Progenitor cell of endocrine pancreas (in vitro differentiated cells): ENCODE measurements around the gene BRIX1. TPM values are rescaled to one million over a fixed set of nuclear protein-coding genes. Genes with fewer than 3 reads are reported as not detected.
A peak's percentile ranks its signal among the peaks of the same experiment; 100 is the strongest.

Experiments
- DNase-seq: peaks from one replicate; pipeline ENCODE4 v3.0.0; 2021; ENCODE audit warnings: low spot score; ENCODE audit not compliant: unreplicated experiment
- H3K27ac Mint-ChIP-seq: 2 replicates; pipeline ENCODE4 v1.8.0; 2021; ENCODE audit warnings: mild to moderate bottlenecking, moderate library complexity, mixed read lengths
- H3K27me3 Mint-ChIP-seq: 2 replicates; pipeline ENCODE4 v1.8.0; 2021; ENCODE audit warnings: mixed read lengths
- H3K36me3 Mint-ChIP-seq: 2 replicates; pipeline ENCODE4 v1.8.0; 2022; ENCODE audit warnings: mixed read lengths; ENCODE audit not compliant: insufficient read depth
- H3K4me1 Mint-ChIP-seq: 2 replicates; pipeline ENCODE4 v1.8.0; 2021; ENCODE audit warnings: low read depth, mixed read lengths
- H3K4me3 Mint-ChIP-seq: 2 replicates; pipeline ENCODE4 v1.8.0; 2021; ENCODE audit warnings: low read depth, mild to moderate bottlenecking, moderate library complexity, mixed read lengths
- H3K9me3 Mint-ChIP-seq: 2 replicates; pipeline ENCODE4 v1.8.0; 2021; ENCODE audit warnings: low read depth, mixed read lengths
- long read RNA-seq: library from polyadenylated mRNA; unstranded; transcript quantifications from one replicate; pipeline ENCODE4 v2.0.0, GENCODE V29; 2020
- total RNA-seq: library from RNA; stranded (reverse); gene quantifications from 2 replicates; pipeline ENCODE4 v1.2.1, GENCODE V29; 2021
- TF ChIP-seq, protein P1 (sequence below): fragments of 200-600 bp; sonication (generic); IDR thresholded peaks from one replicate; pipeline ENCODE4 v1.5.0; 2021; ENCODE audit warnings: antibody characterized with exemption, mild to moderate bottlenecking; ENCODE audit not compliant: unreplicated experiment

Gene BRIX1, protein sequence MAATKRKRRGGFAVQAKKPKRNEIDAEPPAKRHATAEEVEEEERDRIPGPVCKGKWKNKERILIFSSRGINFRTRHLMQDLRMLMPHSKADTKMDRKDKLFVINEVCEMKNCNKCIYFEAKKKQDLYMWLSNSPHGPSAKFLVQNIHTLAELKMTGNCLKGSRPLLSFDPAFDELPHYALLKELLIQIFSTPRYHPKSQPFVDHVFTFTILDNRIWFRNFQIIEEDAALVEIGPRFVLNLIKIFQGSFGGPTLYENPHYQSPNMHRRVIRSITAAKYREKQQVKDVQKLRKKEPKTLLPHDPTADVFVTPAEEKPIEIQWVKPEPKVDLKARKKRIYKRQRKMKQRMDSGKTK
- total RNA-seq, result 30.6 and 31.4 TPM in 2 replicates
- long read RNA-seq, transcript BRIX1-201 (10 exons, 1,926 nt), result major isoform, 65 of 73 reads
- long read RNA-seq, partial matches to known transcripts, result 0 of 73 reads
- long read RNA-seq, other reads (novel, unspliced or antisense), result 7 of 73 reads

DNA sequence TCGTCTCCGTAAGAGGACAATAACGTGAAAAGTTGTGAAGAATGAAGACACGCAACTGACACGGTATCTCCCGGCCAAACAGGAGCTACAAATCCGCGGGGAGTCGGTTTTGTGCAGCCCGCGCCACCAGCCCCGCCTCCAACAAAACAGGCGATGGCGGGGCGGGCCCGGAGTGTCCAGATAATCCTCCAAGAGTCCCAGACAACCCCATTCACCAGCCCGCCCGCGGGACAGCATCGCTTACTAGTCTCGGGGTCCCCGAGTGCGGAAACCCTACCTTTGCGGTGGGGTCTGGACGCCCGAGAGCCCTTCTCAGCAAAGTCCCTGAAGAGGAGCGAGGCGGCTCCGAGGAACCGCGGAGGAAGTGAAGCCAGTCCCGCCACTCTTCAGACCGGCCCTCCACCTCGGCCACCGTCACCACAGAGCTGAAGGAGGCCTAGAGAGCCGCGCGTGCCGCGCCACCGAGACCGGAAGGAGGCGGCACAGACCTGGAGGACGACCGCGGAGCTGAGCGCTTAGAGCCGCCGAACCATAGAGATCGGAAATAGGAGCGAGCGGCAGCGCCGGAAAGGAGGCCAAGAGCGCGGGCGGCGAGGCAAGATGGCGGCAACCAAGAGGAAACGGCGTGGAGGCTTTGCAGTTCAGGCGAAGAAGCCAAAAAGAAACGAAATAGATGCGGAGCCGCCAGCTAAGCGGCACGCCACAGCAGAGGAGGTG, at the start of gene BRIX1, which contains the start of gene RAD1:
BRIX1 (plus strand) TSS at position 573 of the 717 bp plus-strand sequence; CDS start at position 601, 28 bp downstream.
RAD1 (minus strand) TSS at position 366 of the 717 bp plus-strand sequence. CDS start 612 bp downstream, outside the sequence.
- peak; percentile 86 for DNase-seq
- Mint-ChIP-seq H3K27ac (no peak within 1 kb of the TSS), H3K27me3 (no peaks in the 10 kb centered on the region), H3K36me3 (peaks cover 9% of the 10 kb centered on the region), H3K4me3 (peak within 1 kb of the TSS; percentile 62), H3K9me3 (no peaks in the 10 kb centered on the region), H3K4me1 (peaks cover 25% of the 10 kb centered on the region)
- TF ChIP-seq, protein P1, sequence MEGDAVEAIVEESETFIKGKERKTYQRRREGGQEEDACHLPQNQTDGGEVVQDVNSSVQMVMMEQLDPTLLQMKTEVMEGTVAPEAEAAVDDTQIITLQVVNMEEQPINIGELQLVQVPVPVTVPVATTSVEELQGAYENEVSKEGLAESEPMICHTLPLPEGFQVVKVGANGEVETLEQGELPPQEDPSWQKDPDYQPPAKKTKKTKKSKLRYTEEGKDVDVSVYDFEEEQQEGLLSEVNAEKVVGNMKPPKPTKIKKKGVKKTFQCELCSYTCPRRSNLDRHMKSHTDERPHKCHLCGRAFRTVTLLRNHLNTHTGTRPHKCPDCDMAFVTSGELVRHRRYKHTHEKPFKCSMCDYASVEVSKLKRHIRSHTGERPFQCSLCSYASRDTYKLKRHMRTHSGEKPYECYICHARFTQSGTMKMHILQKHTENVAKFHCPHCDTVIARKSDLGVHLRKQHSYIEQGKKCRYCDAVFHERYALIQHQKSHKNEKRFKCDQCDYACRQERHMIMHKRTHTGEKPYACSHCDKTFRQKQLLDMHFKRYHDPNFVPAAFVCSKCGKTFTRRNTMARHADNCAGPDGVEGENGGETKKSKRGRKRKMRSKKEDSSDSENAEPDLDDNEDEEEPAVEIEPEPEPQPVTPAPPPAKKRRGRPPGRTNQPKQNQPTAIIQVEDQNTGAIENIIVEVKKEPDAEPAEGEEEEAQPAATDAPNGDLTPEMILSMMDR, result peak; percentile 27

DNA sequence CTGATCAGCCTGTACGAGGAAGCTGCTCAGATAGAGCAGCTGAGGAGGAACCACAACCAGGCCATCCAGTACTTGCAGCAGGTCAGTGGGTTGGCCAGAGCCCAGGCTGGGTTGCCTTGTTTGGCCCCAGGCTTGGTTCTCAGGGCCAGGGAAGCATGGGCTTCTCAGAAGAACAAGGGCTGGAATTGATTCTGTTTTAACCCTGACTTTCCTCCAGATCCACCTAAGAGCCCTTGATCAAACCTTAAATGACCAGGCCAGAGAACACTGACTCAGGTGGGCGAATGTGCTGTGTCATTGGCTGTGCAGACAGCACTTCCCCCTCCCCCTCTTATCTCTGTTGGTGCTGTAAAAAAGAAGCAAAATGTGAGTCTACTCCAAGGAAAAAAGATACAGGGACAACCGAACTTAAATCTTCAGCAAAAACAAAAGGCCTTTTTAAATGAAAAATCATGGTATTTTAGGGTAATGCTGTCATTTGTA, 48.5 kb upstream of the BRIX1 start:
- TF ChIP-seq, protein P1, result no peak
- peaks cover 7% of the 10 kb centered on the region for H3K9me3 Mint-ChIP-seq
- peaks cover 7% of the 10 kb centered on the region for H3K36me3 Mint-ChIP-seq
- H3K27me3 Mint-ChIP-seq, result no peaks in the 10 kb centered on the region
- no peak for DNase-seq
- peaks cover 32% of the 10 kb centered on the region for H3K4me1 Mint-ChIP-seq
- H3K27ac Mint-ChIP-seq, result peak overlapping the region; percentile 39
- H3K4me3 Mint-ChIP-seq, result no peak overlapping the region

DNA sequence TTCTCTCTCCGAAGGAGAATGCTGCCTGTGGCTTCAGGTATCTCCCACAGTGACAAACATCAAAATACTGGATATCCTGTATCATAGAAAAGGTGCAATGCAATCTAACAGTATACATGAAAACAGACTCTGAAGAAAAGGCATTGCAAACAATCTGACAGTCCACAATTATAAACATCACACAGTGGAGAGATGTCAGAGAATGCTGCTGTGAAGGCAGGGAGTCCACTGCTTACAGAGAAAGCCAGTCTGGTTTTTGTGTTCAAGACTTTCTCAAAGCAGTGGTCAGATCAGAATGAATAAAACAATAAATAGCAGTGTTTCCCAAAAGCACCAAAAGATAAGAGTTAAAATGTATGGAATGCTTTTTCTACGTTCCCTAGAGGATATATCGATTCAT, 47.9 kb upstream of the BRIX1 start:
- no peak overlapping the region for H3K4me3 Mint-ChIP-seq
- DNase-seq, result no peak
- peaks cover 7% of the 10 kb centered on the region for H3K9me3 Mint-ChIP-seq
- peaks cover 32% of the 10 kb centered on the region for H3K4me1 Mint-ChIP-seq
- H3K27ac Mint-ChIP-seq, result no peak overlapping the region
- TF ChIP-seq, protein P1, result no peak
- H3K36me3 Mint-ChIP-seq, result peaks cover 7% of the 10 kb centered on the region
- no peaks in the 10 kb centered on the region for H3K27me3 Mint-ChIP-seq

DNA sequence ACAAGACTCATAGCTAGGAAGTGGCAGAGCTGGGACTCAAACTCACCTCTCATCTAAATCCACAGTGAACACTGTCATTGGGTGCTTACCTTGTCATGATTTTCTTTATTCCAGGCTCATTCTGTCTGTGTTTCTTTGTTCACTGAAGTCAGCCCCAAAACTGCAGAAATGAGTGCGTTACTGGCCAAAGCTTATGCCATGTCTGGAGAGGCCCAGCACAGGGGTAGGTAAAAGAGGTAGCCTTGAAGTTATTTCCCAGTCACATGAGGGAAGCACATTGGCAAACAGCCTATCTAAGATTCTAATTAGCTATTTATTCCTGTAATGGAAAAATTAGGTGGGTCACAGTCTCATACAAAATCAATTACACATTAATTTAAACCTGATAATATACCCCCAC, 46.7 kb upstream of the BRIX1 start:
- Mint-ChIP-seq H3K9me3 (peaks cover 7% of the 10 kb centered on the region), H3K27me3 (no peaks in the 10 kb centered on the region), H3K36me3 (peaks cover 7% of the 10 kb centered on the region), H3K4me1 (peaks cover 32% of the 10 kb centered on the region), H3K4me3 (no peak overlapping the region), H3K27ac (peak overlapping the region; percentile 41)
- no peak for DNase-seq
- TF ChIP-seq, protein P1, result no peak

DNA sequence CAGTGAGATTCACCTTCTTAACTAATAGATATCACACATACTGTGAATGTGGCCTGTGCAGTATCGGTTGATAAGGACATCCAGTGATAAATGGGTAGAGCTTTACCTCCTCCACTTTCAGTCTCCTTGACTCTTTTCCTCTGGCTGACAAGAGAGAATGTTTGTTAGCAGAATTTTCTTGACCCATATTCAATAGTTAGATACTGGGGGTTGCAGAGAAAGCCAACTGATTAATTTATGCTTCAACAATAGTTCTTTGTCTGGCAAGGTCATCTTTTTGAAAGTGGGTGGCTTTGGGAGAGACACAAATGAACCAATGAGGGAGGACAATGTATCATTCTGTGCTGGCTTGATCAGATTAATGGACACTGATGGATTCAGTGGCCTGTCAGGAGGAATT, 46.3 kb upstream of the BRIX1 start:
- Mint-ChIP-seq H3K4me1 (peaks cover 29% of the 10 kb centered on the region), H3K4me3 (no peak overlapping the region), H3K36me3 (peaks cover 7% of the 10 kb centered on the region), H3K27ac (peak overlapping the region; percentile 81), H3K27me3 (no peaks in the 10 kb centered on the region), H3K9me3 (peaks cover 7% of the 10 kb centered on the region)
- TF ChIP-seq, protein P1, result no peak
- DNase-seq, result no peak
